ENCODE data around the gene CARD14.
A peak's percentile ranks its signal among the peaks of the same experiment; 100 is the strongest.
"Not testable (repeated sequence)": the region's sequence is repeated elsewhere in the genome, so short reads cannot be mapped to it uniquely, and the experiment has no call there.

Gene CARD14

DNA sequence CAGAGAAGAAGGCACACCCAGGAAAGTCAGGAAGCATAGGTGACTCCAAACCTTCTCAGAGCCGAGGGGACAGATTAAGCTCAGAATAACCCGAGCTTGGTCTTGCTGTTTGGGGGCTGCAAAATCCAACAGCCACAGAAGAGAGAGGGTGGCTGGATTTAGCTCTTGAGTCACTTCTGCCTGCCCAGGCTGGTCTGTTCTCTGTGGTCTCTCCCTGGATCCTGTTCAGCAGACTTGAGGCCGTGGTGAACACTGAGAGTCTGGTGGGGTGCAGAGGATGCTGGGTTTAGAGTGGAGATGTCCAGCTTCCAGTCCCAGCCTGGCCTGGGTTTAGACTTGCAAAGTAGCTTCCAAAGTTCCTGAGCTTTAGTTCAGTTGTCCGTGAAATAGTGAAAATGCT lies 59.2 kb downstream of the CARD14 start:
- no peak for DNase-seq

DNA sequence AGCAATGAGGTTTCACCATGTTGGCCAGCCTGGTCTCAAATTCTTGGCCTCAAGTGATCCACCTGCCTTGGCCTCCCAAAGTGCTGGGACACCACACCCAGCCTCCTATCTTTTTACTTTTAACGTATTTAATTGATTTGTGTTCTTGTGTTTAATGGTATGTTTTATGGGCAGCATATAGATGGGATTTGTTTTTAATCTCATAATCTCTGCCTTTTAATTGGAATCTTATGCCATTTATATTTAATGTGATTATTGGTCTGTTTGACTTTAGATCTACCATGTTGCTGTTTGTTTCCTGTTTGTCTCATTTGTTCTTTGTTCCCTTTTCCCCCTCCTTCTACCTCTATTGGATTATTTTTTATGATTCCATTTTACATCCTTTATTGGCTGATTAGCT lies 62.6 kb downstream of the CARD14 start:
- no peak for DNase-seq

- no peak for DNase-seq
These were observed 63.4 kb downstream of the CARD14 start for GRCh38 chr17:80233202-80233601.

GRCh38 chr17:80236911-80237310 lies 67.1 kb downstream of the CARD14 start:
- no peak for DNase-seq

DNA sequence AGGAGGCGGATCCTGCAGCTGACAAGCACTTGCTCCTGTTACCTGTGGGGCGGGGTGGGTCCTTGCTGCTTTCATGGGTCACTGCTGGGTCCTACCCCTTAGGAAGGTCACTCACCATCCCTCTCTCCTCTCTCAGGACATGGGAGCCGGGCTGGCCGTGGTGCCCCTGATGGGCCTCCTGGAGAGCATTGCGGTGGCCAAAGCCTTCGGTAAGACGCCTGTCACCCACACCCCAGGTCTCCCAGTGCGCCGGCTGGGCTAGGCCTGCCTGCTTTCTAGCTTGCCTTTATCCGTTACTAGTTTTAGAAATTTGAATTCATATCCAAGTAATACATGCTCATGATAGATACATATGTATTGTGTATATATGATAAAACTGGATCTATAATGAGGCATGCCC lies 67.6 kb downstream of the CARD14 start:
- no peak for DNase-seq

DNA sequence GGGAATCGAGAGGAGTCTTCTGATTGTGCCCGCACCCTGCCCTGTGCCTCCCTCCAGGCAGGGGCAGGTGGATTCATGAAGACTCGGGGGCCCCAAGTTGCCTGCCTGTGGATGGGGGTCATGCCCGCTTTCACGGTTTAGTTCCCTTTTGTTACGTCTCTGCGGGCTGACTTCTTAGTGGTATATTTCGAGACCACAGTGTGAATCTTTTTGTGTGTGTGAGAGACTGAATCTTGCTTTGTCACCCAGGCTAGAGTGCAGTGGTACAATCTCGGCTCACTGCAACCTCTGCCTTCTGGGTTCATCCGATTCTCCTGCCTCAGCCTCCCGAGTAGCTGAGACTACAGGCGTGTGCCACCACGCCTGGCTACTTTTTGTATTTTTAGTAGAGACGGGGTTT lies 72.7 kb downstream of the CARD14 start:
- no peak for DNase-seq

DNA sequence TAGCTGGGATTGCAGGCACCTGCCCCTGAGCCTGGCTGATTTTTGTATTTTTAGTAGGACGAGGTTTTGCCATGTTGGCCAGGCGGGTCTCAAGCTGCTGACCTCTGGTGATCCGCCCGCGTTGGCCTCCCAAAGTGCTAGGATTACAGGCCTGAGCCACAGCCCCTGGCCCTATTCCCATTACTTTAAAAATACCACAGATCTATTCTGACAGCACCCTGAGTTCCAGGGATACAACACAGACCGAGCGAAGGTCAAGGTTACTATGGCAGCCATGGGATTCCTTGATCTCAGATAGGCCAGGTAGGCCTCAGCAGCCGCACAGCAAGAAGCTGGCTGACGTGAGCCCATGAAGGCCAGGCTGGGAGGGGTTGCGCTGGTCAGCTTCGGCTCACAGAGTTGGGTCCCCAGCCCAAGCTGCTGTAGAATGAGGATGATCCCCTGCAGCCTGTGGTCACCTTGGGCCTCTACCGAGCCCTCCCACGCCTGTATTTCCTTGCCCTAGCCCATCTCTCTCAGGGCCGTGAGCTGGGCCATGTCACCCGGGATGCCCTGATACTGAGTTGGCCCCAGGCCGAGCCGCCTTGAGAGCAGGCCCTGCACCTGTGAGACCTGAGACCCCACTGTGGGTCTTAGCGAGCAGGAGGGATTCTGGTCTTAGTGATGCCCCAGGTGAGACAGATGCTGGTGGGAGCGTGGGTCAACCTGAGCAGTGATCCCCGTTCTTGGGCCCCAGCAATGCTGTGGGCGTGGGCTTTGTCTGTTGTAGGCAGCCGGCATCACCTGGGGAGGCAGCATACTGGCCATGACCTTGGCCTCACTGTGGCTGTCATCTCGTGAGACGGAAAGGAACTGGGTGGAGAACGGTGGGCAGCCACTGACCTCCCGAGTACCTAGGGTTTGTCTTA lies 74.0 kb downstream of the CARD14 start:
- DNase-seq, result no peak

GRCh38 chr17:80244448-80244847 lies 74.6 kb downstream of the CARD14 start:
- not testable (repeated sequence) for DNase-seq

DNA sequence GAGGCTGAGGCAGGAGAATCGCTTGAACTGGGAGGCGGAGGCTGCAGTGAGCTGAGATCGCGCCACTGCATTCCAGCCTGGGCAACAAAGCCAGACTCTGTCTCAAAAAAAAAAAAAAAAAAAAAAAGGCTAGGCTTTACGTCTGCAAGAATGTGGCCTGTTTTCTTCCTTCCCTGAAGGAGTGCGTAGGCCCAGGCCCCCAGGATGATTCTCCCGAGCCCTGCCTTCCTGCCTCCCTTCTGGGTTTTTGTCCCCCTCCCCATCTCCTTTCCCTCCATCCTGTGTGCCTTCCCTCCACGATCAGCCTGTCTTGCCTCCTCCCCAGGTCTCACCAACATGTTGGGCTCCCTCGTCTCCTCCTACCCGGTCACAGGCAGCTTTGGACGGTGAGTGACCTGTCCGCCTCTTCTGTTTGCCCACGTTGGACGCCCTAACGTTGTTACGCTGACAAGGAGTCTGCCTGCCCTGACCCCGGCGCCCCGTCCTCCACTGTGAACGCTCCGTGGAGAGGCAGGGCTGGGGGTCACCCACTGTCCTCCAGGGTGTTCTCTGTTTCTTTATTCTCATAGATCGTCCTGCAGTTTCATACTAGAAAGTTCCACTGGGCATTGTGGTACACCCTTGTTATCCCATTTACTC lies 75.2 kb downstream of the CARD14 start:
- no peak for DNase-seq

DNA sequence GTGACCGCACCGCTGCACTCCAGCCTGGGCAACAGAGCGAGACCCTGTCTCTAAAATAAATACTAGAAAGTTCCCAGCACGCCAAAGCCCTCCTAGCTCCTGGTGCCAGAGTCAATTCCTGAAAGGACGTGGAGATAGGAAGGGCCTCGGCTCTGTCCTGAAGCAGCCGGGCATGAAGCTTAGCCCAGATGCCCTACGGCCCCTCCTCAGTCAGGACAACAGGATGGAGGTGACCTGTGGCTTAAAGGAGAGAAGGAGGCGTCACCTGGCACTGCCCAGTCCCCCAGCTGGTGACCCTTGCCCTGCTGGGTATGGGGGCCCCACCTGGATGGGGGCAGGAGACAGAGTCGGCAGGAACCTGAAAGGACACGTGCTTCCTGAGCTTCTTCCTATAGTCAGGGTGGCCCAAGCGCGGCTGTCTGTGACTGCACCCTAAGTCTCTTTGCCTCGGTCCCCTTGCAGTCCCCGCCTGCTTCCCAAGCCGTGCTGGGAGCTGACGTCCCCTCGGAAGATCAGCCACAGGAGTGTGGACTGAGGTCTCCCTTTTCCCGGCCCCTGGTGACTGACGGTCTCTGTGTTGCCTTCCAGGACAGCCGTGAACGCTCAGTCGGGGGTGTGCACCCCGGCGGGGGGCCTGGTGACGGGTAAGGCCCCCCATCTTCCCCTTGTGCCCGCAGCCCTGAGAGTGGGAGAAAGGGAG lies 75.9 kb downstream of the CARD14 start:
- no peak for DNase-seq

GRCh38 chr17:80246266-80246681 lies 76.4 kb downstream of the CARD14 start:
- no peak for DNase-seq

DNA sequence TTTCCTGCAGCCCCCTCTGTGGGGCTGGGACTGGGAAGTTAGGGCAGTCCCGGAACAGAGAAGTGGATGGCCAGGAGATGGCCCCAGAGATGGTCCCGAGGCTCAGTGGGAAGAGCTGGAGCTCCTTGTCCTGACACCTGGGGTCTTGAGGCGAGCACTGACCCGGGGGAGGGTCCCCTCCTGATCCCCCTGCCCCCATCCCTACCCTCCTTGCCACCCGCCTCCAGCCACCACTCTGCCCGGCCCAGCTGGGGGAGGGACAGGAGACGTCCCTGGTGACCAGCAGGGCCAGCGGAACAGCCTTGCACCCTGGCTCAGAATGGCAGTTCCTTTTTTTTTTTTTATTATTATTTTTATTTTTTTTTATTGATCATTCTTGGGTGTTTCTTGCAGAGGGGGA lies 76.9 kb downstream of the CARD14 start:
- DNase-seq, result no peak

GRCh38 chr17:80247561-80247960 lies 77.7 kb downstream of the CARD14 start:
- DNase-seq, result no peak

GRCh38 chr17:80248001-80248893 lies 78.4 kb downstream of the CARD14 start:
- DNase-seq, result no peak

- no peak for DNase-seq
These were observed 79.3 kb downstream of the CARD14 start for GRCh38 chr17:80248894-80249710.

DNA sequence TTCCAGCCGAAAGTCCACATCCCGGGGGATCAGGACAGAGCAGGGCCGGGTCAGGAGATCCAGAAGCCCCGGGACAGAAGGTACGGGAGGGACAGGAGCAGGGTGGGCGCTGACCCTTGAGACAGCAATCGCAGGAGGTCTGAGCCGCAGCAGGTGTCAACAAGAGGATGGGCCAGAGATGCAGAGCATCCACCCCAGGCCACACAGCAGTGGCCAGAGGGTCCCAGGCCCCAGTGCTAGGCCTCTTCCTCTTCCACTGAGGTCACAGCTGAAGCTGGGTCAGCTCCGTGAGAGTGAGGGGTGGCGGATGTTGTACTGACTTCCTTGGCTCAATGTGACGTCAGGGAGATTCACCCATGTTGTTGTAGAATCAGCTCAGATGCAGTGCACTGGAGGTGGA lies 82.1 kb downstream of the CARD14 start:
- no peak for DNase-seq

- DNase-seq, result peak; percentile 49
These were observed 83.0 kb downstream of the CARD14 start for GRCh38 chr17:80252871-80253270.

DNA sequence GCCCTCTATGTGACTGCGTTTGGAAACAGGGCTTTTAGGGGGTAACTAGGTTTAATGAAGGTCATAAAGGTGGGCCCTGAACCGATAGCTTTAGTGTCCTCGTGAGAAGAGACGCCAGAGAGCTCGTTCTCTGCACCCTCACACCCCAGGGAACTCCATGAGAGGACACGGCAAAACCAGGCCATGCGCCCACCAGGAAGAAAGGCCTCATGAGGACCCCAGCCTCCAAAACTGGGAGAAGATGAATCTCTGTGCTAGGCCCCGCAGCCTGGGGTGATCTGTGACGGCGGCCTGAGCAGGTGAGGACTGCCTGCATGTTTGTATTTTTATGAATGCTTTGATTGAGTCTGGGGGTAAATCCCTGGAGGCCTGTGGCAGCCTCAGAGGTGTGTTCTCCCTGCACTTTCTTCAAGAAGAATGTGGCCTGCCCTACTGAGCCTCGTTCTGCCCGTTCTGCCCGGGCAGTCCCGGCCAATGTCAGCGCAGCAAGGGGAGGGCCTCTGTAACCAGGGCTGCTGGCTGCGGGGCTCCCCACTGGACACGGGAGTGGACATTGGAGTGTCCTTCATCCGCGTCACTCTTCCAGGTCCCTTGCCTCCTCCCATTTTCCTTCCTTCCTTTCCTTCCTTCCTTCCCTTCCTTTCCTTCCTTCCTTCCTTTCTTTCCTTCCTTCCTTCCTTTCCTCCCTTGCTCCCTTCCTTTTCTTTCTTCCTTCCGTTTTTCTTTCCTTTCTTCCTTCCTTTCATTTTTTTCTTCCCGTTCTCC lies 84.0 kb downstream of the CARD14 start:
- no peak for DNase-seq

DNA sequence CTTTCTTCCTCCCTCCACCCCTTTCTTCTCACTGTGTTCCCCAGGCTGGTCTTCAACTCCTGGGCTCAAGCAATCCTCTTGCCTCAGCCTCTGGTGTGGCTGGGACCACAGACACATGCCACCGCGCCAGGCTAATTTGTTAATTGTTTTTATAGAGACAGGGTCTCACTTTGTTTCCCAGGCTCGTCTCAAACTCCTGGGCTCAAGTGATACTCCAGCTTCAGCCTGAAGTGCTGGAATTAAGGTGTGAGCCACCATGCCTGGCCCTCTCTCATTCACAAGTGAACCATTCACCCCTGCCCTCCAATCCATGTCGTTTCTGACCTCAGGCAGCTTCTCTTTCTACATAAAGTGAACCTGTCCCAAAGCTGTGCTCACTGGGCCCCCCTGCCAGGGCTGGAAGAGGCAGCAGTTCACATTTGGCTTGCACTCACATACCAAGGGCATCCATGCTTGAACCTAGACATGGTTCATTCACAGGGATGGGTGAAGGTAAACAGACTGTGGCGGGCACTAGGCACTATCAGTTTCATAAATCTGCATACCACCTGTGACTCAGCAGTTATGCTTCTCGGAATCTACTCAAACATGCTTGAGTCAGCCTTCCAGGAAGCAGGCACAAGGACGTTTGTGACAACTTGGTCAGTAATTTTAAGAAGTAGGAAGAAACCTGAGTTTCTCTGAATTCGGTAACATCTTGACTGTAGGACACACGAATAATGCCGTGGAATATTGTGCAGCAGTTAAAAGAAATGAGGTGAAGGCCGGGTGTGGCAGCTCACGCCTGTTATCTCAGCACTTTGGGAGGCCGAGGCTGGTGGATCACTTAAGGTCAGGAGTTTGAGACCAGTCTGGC lies 84.8 kb downstream of the CARD14 start:
- DNase-seq, result peak; percentile 38

DNA sequence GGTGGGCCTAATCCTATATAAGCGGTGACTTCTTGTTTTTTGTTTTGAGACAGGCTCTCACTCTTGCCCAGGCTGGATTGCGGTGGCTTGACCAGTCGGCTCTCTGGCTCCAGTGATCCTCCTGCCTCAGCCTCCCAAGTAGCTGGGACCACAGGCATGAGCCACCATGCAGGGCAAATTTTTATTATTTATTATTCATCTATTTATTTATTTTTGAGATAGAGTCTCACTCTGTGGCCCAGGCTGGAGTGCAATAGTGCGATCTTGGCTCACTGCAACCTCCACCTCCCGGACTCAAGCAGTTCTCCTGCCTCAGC lies 86.2 kb downstream of the CARD14 start:
- no peak for DNase-seq
